HEK293T (cell line): ENCODE results near the gene RASA3.

Experiments used
- CTCF ChIA-PET: fragments of 350-600 bp; formaldehyde crosslinking; extraction: SDS; loops from one replicate; lab custom pipeline; 2021; ENCODE audit warnings: antibody characterized with exemption, inconsistent platforms; lab: Yijun Ruan, JAX
- POLR2A ChIA-PET: fragments of 350-600 bp; formaldehyde crosslinking; extraction: SDS; loops from one replicate; lab custom pipeline; 2020; ENCODE audit warnings: antibody characterized with exemption, inconsistent platforms; lab: Yijun Ruan, JAX
- DNase-seq: peaks from one replicate; pipeline ENCODE4 v3.0.0; 2012; ENCODE audit warnings: mixed read lengths; ENCODE audit errors: extremely low spot score
- ARNT ChIP-seq: fragments of 450-650 bp; IDR thresholded peaks from 2 replicates; pipeline ENCODE4 v1.6.1; 2017; ENCODE audit warnings: mild to moderate bottlenecking
- BHLHE40 ChIP-seq: fragments of 450-650 bp; IDR thresholded peaks from 2 replicates; pipeline ENCODE4 v1.6.1; 2016; ENCODE audit warnings: mild to moderate bottlenecking, moderate library complexity, borderline replicate concordance
- CTBP1 ChIP-seq: fragments of 450-650 bp; IDR thresholded peaks from 2 replicates; pipeline ENCODE4 v1.6.1; 2016; ENCODE audit warnings: borderline replicate concordance
- ELF4 ChIP-seq: fragments of 450-650 bp; IDR thresholded peaks from 2 replicates; pipeline ENCODE4 v1.6.1; 2017; ENCODE audit warnings: antibody characterized with exemption
- FOXA1 ChIP-seq: fragments of 450-650 bp; IDR thresholded peaks from 2 replicates; pipeline ENCODE4 v1.6.1; 2016; ENCODE audit warnings: mild to moderate bottlenecking
- FOXK2 ChIP-seq: fragments of 450-650 bp; IDR thresholded peaks from 2 replicates; pipeline ENCODE4 v1.6.1; 2016; ENCODE audit warnings: mild to moderate bottlenecking
- FOXM1 ChIP-seq: fragments of 450-650 bp; IDR thresholded peaks from 2 replicates; pipeline ENCODE4 v1.6.1; 2017; ENCODE audit warnings: mild to moderate bottlenecking, borderline replicate concordance
- HDGF ChIP-seq: fragments of 450-650 bp; IDR thresholded peaks from 2 replicates; pipeline ENCODE4 v1.6.1; 2017; ENCODE audit warnings: antibody characterized with exemption, borderline replicate concordance
- L3MBTL2 ChIP-seq: fragments of 450-650 bp; conservative IDR thresholded peaks from 2 replicates; pipeline ENCODE4 v1.6.1; 2016; ENCODE audit warnings: mild to moderate bottlenecking
- LEF1 ChIP-seq: fragments of 450-650 bp; IDR thresholded peaks from 2 replicates; pipeline ENCODE4 v1.6.1; 2017; ENCODE audit warnings: mild to moderate bottlenecking, borderline replicate concordance
- NFRKB ChIP-seq: fragments of 450-650 bp; IDR thresholded peaks from 2 replicates; pipeline ENCODE4 v1.6.1; 2016; ENCODE audit warnings: mild to moderate bottlenecking, moderate library complexity
- SP1 ChIP-seq: fragments of 450-650 bp; IDR thresholded peaks from 2 replicates; pipeline ENCODE4 v1.6.1; 2017
- SUZ12 ChIP-seq: fragments of 450-650 bp; IDR thresholded peaks from 2 replicates; pipeline ENCODE4 v1.6.1; 2016; ENCODE audit warnings: mild to moderate bottlenecking
- TARDBP ChIP-seq: fragments of 450-650 bp; IDR thresholded peaks from 2 replicates; pipeline ENCODE4 v1.6.1; 2016
- ZNF384 ChIP-seq: fragments of 450-650 bp; IDR thresholded peaks from 2 replicates; pipeline ENCODE4 v1.6.1; 2016
- TF ChIP-seq, protein P1 (sequence below): fragments of 450-650 bp; IDR thresholded peaks from 2 replicates; pipeline ENCODE4 v1.6.1; 2016

The RASA3 gene

DNA sequence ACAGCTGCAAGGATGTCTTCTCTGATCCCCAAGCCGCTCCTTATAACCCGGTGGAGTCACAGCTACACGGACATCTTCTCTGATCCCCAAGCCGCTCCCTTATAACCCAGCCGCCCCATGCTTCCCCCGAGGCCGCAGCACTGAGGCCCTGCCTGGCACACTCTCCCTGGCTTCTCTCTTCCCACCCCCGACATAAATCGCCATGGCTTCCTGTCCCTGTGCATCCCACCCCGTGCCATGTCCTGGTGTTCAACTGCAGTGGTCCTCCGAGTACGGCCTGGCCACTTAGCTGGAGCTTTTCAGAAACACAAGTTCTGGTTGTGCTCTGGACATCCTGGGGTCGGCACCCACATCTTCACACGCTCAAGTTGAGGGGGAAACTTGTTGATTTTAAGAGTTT is 60.4 kb downstream of the RASA3 start:
- TF ChIP-seq FOXA1 = no peak
- TF ChIP-seq HDGF = no peak
- no peak for TF ChIP-seq FOXM1
- no peak for TF ChIP-seq L3MBTL2
- TF ChIP-seq NFRKB = no peak
- no peak for TF ChIP-seq ARNT
- TF ChIP-seq LEF1 = no peak
- no peak for TF ChIP-seq BHLHE40
- TF ChIP-seq, protein P1, sequence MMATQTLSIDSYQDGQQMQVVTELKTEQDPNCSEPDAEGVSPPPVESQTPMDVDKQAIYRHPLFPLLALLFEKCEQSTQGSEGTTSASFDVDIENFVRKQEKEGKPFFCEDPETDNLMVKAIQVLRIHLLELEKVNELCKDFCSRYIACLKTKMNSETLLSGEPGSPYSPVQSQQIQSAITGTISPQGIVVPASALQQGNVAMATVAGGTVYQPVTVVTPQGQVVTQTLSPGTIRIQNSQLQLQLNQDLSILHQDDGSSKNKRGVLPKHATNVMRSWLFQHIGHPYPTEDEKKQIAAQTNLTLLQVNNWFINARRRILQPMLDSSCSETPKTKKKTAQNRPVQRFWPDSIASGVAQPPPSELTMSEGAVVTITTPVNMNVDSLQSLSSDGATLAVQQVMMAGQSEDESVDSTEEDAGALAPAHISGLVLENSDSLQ = no peak
- no peak for TF ChIP-seq SP1
- no peak for TF ChIP-seq TARDBP
- no peak for TF ChIP-seq ZNF384
- no peak for TF ChIP-seq ELF4
- TF ChIP-seq FOXK2 = no peak
- no peak for TF ChIP-seq SUZ12
- no peak for TF ChIP-seq CTBP1
- ChIA-PET CTCF (no interaction called here), POLR2A (no interaction called here)
- DNase-seq = no peak

DNA sequence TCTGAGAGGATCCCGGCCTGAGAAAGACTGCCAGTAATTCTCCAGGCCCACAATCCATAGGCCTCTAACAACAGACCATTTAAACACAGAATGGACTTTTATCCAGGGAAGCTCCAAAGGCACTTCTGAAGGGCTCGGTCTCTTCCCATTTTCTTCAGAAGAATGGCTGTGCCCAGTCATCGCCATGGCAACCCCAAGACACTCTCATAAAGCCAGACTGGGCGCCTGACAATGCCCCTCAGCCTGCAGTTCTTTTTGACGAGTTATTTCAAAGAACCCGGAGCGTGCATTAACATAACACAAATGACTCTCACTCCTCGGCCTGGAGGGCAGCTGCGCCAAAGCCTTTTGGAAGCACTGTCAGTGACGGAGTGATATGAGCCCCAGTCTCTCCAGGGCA is 61.0 kb downstream of the RASA3 start:
- POLR2A ChIA-PET = no interaction called here
- TF ChIP-seq SUZ12 (no peak), TARDBP (no peak), BHLHE40 (no peak), NFRKB (no peak), ELF4 (no peak), ZNF384 (no peak), FOXA1 (no peak), CTBP1 (no peak), ARNT (no peak), SP1 (no peak)
- TF ChIP-seq, protein P1 = no peak
- CTCF ChIA-PET = no interaction called here
- no peak for DNase-seq

DNA sequence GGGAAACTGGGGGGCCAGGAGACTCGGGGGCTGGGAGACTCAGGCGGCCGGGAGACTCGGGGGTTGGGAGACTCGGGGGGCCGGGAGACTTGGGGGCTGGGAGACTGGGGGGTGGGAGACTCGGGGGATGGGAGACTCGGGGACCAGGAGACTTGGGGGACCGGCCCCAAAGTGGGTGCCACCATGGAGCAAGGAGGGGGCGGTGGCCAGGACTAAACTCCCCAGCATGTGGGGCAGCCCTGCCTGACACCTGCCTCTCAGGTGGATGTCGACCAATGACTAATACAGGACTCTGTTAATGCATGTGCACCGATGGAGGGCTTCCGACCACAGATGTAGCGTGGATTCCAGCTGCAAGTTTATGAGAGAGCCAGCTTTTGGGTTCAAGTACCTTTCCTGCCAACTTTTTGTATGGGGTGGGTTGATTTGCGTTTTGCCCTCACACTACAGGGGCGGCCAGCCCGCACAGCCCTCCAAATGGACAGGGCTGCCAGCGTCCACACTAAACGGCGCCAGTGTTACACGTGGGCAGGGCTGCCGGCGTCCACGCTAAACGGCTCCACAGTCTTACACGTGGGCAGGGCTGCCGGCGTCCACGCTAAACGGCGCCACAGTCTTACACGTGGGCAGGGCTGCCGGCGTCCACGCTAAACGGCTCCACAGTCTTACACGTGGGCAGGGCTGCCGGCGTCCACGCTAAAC is 62.2 kb downstream of the RASA3 start:
- ChIA-PET CTCF (no interaction called here), POLR2A (no interaction called here)
- no peak for DNase-seq
- TF ChIP-seq HDGF = no peak
- TF ChIP-seq, protein P1 = no peak
- TF ChIP-seq FOXK2 = no peak
- TF ChIP-seq ELF4 = no peak
- TF ChIP-seq BHLHE40 = no peak
- no peak for TF ChIP-seq FOXA1
- TF ChIP-seq LEF1 = no peak
- TF ChIP-seq FOXM1 = no peak
- no peak for TF ChIP-seq SUZ12
- TF ChIP-seq L3MBTL2 = no peak
- TF ChIP-seq SP1 = no peak
- no peak for TF ChIP-seq CTBP1
- no peak for TF ChIP-seq TARDBP
- TF ChIP-seq ZNF384 = no peak
- TF ChIP-seq NFRKB = no peak
- no peak for TF ChIP-seq ARNT

DNA sequence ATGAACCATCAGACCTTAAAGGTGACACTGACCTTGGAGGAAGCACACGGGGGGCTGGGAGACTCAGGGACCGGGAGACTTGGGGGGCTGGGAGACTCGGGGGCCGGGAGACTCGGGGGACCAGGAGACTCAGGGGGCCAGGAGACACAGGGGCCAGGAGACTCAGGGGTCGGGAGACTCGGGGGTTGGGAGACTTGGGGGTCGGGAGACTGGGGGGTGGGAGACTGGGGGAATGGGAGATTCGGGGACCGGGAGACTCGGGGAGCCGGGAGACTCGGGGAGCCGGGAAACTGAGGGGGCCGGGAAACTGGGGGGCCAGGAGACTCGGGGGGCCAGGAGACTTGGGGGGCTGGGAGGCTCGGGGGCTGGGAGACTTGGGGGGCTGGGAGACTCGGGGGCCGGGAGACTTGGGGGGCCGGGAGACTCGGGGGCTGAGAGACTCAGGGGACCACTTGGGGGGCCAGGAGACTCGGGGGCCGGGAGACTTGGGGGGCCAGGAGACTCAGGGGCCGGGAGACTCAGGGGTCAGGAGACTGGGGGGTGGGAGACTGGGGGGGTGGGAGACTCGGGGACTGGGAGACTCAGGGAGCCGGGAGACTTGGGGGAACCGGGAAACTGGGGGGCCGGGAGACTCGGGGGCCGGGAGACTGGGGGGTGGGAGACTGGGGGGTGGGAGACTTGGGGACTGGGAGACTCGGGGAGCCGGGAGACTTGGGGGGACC is 62.9 kb downstream of the RASA3 start:
- ChIA-PET CTCF (no interaction called here), POLR2A (no interaction called here)
- TF ChIP-seq, protein P1 = no peak
- no peak for TF ChIP-seq CTBP1
- no peak for TF ChIP-seq NFRKB
- TF ChIP-seq FOXA1 = no peak
- TF ChIP-seq FOXK2 = no peak
- no peak for TF ChIP-seq LEF1
- DNase-seq = no peak

DNA sequence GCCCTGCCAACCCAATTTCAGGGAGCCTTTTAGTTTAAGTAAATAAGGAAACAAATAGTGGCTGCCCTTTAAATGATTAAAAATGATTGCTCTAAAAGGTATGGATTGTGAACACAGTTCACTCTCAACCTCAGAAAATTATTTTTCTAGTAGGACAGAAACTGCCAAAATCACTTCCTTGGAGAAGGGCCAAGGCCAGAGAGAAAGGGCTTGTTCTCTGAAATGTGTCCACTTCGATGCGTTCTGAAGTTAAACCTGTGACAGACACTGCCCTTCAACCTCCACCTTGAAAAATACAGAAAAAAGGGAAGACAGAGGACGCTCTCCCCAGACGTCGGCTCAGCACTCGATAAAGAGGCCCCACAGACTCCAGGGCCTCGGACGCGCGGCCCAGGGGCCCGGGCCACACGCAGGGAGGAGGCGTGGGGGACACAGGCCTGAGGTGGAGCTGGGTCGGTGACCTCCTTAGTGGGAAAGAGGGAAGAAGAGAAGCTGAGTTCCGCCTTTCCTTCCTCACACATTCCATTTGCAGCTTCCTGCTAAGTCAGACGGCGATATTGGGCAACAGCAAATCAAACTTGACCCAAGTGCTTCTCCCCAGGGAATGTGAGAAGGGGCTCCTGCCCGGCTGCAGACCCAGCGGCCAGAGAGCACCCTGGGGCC is 63.6 kb downstream of the RASA3 start:
- POLR2A ChIA-PET = no interaction called here
- CTCF ChIA-PET = no interaction called here
- DNase-seq = no peak
- TF ChIP-seq FOXM1 (no peak), TARDBP (no peak)
